CD4-positive, alpha-beta T cell treated with Interleukin-17A for 4 hours (primary cell): ENCODE data around the gene TTF2.
A peak's percentile ranks its signal among the peaks of the same experiment; 100 is the strongest.
"Not testable (repeated sequence)": the region's sequence is repeated elsewhere in the genome, so short reads cannot be mapped to it uniquely, and the experiment has no call there.

Experiments used
- DNase-seq: peaks from one replicate; pipeline ENCODE4 v3.0.0-alpha.2; 2020; ENCODE audit warnings: mixed read lengths

Gene TTF2

GRCh38 chr1:117094841-117095604 lies 34.9 kb downstream of the TTF2 start:
- DNase-seq: no peak

GRCh38 chr1:117096951-117097408 lies 36.9 kb downstream of the TTF2 start:
- no peak for DNase-seq

- no peak for DNase-seq
These were observed 37.3 kb downstream of the TTF2 start for GRCh38 chr1:117097443-117097842.

- DNase-seq: no peak
These were observed 38.3 kb downstream of the TTF2 start for GRCh38 chr1:117098287-117098890.

- no peak for DNase-seq
These were observed 41.2 kb downstream of the TTF2 start for GRCh38 chr1:117101334-117101733.

- not testable (repeated sequence) for DNase-seq
These were observed 41.7 kb downstream of the TTF2 start for GRCh38 chr1:117101858-117102257.

GRCh38 chr1:117104986-117105385 lies 44.9 kb downstream of the TTF2 start:
- DNase-seq: no peak

GRCh38 chr1:117105722-117106121 lies 45.6 kb downstream of the TTF2 start:
- no peak for DNase-seq

- peak; percentile 19 for DNase-seq
These were observed 46.4 kb downstream of the TTF2 start for GRCh38 chr1:117106478-117106877.

- DNase-seq: no peak
These were observed 47.2 kb downstream of the TTF2 start for GRCh38 chr1:117107364-117107763.

GRCh38 chr1:117110774-117111173 lies 50.6 kb downstream of the TTF2 start:
- DNase-seq: no peak

- DNase-seq: no peak
These were observed 52.1 kb downstream of the TTF2 start for GRCh38 chr1:117112047-117112717.

GRCh38 chr1:117113199-117113598 lies 53.1 kb downstream of the TTF2 start:
- no peak for DNase-seq

- no peak for DNase-seq
These were observed 54.8 kb downstream of the TTF2 start for GRCh38 chr1:117114877-117115276.

GRCh38 chr1:117116090-117116783 lies 56.1 kb downstream of the TTF2 start:
- DNase-seq: no peak

- DNase-seq: no peak
These were observed 56.6 kb downstream of the TTF2 start for GRCh38 chr1:117116784-117117130.

GRCh38 chr1:117117697-117118096 lies 57.6 kb downstream of the TTF2 start:
- no peak for DNase-seq

GRCh38 chr1:117118137-117118536 lies 58.0 kb downstream of the TTF2 start:
- DNase-seq: no peak

- not testable (repeated sequence) for DNase-seq
These were observed 59.0 kb downstream of the TTF2 start for GRCh38 chr1:117119144-117119543.

- no peak for DNase-seq
These were observed 60.9 kb downstream of the TTF2 start for GRCh38 chr1:117120774-117121588.

- DNase-seq: peak; percentile 89
These were observed 61.6 kb downstream of the TTF2 start, which contains the start of gene TRIM45 for GRCh38 chr1:117121589-117122329. TSS of gene TRIM45 (minus strand) at chr1:117121749. CDS start at chr1:117121201, 548 bp downstream.
